ENCODE results near the gene KIF12.

The KIF12 gene

GRCh38 chr9:114065304-114065703 is 33.8 kb downstream of the KIF12 start:
- DNase-seq (ENCODE audit: low read depth): no peak

- DNase-seq (ENCODE audit: low read depth): no peak
These were observed 37.1 kb downstream of the KIF12 start for GRCh38 chr9:114061830-114062474.

- no peak for DNase-seq (ENCODE audit: low read depth)
These were observed 37.8 kb downstream of the KIF12 start for GRCh38 chr9:114061292-114061691.

GRCh38 chr9:114060711-114061110 is 38.4 kb downstream of the KIF12 start:
- no peak for DNase-seq (ENCODE audit: low read depth)

- DNase-seq (ENCODE audit: low read depth): no peak
These were observed 39.0 kb downstream of the KIF12 start for GRCh38 chr9:114060070-114060469.

GRCh38 chr9:114059047-114059803 is 39.9 kb downstream of the KIF12 start:
- no peak for DNase-seq (ENCODE audit: low read depth)

GRCh38 chr9:114058688-114059046 is 40.4 kb downstream of the KIF12 start:
- no peak for DNase-seq (ENCODE audit: low read depth)

GRCh38 chr9:114057161-114057885 is 41.8 kb downstream of the KIF12 start:
- no peak for DNase-seq (ENCODE audit: low read depth)

- DNase-seq (ENCODE audit: low read depth): no peak
These were observed 42.6 kb downstream of the KIF12 start for GRCh38 chr9:114056527-114056926.

- no peak for DNase-seq (ENCODE audit: low read depth)
These were observed 43.2 kb downstream of the KIF12 start for GRCh38 chr9:114055894-114056293.

GRCh38 chr9:114055061-114055460 is 44.0 kb downstream of the KIF12 start:
- DNase-seq (ENCODE audit: low read depth): no peak

GRCh38 chr9:114054191-114054690 is 44.9 kb downstream of the KIF12 start:
- no peak for DNase-seq (ENCODE audit: low read depth)

- DNase-seq (ENCODE audit: low read depth): no peak
These were observed 45.7 kb downstream of the KIF12 start for GRCh38 chr9:114053246-114054005.

GRCh38 chr9:114051706-114052105 is 47.4 kb downstream of the KIF12 start:
- no peak for DNase-seq (ENCODE audit: low read depth)

GRCh38 chr9:114051281-114051680 is 47.8 kb downstream of the KIF12 start:
- no peak for DNase-seq (ENCODE audit: low read depth)

- DNase-seq (ENCODE audit: low read depth): no peak
These were observed 48.4 kb downstream of the KIF12 start for GRCh38 chr9:114050646-114051045.

GRCh38 chr9:114050226-114050568 is 48.9 kb downstream of the KIF12 start:
- no peak for DNase-seq (ENCODE audit: low read depth)

- DNase-seq (ENCODE audit: low read depth): no peak
These were observed 49.5 kb downstream of the KIF12 start for GRCh38 chr9:114049441-114050225.

- DNase-seq (ENCODE audit: low read depth): no peak
These were observed 50.3 kb downstream of the KIF12 start for GRCh38 chr9:114048533-114049415.

GRCh38 chr9:114047717-114048116 is 51.4 kb downstream of the KIF12 start:
- DNase-seq (ENCODE audit: low read depth): no peak
